ENCODE data around the gene BRSK1.
"Not testable (repeated sequence)": the region's sequence is repeated elsewhere in the genome, so short reads cannot be mapped to it uniquely, and the experiment has no call there.

- TF ChIP-seq, protein P1, sequence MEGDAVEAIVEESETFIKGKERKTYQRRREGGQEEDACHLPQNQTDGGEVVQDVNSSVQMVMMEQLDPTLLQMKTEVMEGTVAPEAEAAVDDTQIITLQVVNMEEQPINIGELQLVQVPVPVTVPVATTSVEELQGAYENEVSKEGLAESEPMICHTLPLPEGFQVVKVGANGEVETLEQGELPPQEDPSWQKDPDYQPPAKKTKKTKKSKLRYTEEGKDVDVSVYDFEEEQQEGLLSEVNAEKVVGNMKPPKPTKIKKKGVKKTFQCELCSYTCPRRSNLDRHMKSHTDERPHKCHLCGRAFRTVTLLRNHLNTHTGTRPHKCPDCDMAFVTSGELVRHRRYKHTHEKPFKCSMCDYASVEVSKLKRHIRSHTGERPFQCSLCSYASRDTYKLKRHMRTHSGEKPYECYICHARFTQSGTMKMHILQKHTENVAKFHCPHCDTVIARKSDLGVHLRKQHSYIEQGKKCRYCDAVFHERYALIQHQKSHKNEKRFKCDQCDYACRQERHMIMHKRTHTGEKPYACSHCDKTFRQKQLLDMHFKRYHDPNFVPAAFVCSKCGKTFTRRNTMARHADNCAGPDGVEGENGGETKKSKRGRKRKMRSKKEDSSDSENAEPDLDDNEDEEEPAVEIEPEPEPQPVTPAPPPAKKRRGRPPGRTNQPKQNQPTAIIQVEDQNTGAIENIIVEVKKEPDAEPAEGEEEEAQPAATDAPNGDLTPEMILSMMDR (IDR thresholded peaks at IDR 0.05), result not testable (repeated sequence)
- not testable (repeated sequence) for TF ChIP-seq ZFX (IDR thresholded peaks at IDR 0.05; ENCODE audit: borderline replicate concordance)
Observed at GRCh38 chr19:55328774-55329318, 45.0 kb downstream of the BRSK1 start.

All from 22Rv1 (cell line).